UCSD-AML1 (cell line): ENCODE data around the gene CHRD.
"Not testable (repeated sequence)": the region's sequence is repeated elsewhere in the genome, so short reads cannot be mapped to it uniquely, and the experiment has no call there.

ENCODE experiments used
- DNase-seq: peaks from one replicate; lab custom pipeline; 2025; ENCODE audit not compliant: unreplicated experiment; lab: John Stamatoyannopoulos, UW

The CHRD gene

GRCh38 chr3:184414418-184415202, 34.8 kb downstream of the CHRD start:
- DNase-seq: no peak

GRCh38 chr3:184415203-184415490, 35.3 kb downstream of the CHRD start:
- DNase-seq: no peak

DNA sequence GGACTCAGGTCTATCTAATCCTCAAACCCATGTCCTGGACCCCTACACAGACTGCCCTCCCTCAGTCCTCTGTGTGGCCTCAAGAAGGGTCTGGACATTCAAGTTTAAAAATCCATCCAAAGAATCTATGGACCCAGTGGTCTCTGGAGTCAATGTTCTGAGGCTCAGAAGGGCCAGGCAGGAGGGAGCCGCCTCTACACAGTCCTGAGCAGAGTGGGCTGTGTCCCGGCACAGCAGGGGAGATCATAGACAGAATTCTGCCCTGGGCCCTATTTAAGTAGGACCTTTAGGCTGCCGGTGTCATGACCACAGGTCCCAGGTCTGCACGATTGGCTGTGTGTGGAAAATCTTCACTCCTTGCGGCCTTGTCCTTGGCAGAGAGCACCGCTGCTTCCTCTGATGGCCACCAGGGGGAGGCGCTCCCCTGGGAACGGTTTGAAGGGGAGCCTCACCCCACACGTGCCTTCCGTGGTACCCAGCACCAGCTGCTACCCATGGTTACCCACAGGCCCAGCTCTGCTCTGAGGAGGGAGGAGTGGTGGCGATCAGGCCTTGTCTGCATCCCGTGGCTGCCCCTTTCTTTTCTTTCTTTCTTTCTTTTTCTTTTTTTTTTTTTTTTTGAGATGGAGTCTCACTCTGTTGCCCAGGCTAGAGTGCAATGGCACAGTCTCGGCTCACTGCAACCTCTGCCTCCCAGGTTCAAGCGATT, 37.9 kb downstream of the CHRD start:
- DNase-seq: peak; percentile 72

GRCh38 chr3:184419171-184419570, 39.3 kb downstream of the CHRD start:
- DNase-seq: no peak

DNA sequence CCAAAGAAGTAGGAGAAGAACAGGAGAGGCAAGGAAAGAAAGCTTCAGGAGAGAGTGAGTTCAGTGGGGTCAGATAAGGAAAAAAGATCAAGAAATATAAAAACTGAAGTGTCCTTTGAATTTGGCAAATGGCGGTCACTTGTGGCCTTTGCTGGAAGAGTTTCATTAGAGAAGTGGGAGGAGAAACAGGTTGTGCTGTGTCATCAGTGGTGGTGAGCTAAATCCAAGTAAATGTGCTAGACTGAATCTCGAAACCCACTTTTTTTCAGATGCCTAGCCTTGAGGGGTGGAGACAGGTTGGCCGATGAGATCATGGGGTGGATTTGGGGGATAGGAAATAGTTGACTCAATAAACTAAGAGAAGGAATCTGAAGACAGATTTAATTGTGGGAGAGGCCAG, 43.7 kb downstream of the CHRD start:
- no peak for DNase-seq

GRCh38 chr3:184426691-184427141, 46.9 kb downstream of the CHRD start:
- DNase-seq: no peak

GRCh38 chr3:184428561-184429175, 48.8 kb downstream of the CHRD start:
- DNase-seq: no peak

DNA sequence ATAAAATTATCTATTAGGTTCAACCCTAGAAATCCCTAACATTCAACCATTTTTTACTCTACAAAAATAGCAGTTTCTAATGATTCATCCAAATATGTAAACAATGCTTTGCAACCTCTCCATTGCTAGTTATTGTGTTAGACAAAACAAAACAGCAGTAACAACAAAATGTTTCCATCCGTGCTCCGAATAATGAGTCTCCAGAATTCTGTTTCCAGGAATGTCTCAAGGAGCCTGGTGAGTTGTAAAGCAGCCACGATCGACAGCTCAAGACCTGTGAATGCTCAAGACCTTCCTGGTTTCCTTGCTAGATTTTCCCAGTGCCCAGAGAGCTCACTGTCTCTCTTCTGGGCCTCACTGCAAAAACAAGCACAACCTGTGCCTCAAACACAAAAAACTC, 49.9 kb downstream of the CHRD start:
- DNase-seq: no peak

DNA sequence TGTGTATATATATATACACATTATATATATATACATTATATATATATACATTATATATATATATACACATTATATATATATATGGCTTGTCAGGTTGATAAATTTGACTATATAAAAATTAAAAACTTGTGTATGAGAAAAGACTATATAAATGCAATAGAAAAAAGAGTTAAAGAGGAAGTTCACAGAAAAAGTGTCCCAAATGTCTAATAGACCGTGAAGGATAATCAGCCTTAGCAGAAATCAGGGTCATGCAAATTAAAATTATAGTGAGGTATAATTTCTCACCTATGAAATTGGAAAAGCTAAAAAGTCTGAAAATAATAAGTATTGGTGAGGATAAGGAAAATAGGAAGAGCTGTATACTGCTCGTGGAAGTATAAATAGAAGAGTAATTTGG, 51.1 kb downstream of the CHRD start:
- DNase-seq: no peak

DNA sequence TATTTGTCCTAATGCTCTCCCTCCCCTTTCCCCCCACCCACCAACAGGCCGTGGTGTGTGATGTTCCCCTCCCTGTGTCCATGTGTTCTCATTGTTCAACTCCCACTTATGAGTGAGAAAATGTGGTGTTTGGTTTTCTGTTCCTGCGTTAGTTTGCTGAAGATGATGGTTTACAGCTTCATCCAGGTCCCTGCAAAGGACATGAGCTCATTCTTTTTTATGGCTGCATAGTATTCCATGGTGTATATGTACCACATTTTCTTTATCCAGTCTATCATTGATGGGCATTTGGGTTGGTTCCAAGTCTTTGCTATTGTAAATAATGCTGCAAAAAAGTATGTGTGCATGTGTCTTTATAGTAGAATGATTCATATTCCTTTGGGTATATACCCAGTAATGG, 53.3 kb downstream of the CHRD start:
- not testable (repeated sequence) for DNase-seq

DNA sequence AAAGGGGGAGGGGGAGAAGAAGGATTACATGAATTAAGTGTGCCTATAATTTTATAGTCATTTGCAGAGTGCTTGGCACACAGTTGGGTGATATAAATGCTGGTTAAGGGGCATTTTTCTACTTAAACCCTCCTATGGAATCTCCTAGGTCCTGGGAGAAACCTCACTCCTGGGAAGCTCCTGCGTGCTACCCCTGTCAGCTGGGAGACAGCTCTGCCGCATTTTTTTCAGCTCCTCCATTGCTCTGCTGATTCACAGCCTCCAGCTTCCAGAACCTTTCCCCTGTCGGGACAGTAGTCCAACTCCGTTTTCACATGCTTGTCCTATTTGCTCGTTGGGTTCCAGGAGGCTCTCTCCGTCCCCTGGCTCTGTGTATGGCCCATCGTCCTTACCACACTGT, 59.2 kb downstream of the CHRD start:
- DNase-seq: no peak
